Panc1 (cell line): ENCODE measurements around the gene ANKH. TPM values are rescaled to one million over a fixed set of nuclear protein-coding genes. Genes with fewer than 3 reads are reported as not detected.

ENCODE experiments used
- ATAC-seq: fragments of 200-7000 bp; cut with Tn5 transposase; 2 replicates; pipeline ENCODE4 v1.9.1; 2020; ENCODE audit warnings: mild to moderate bottlenecking, moderate library complexity
- BruUV-seq: library from RNA; stranded (reverse); fragments of 400-500 nt; replicated peaks from 2 replicates; lab custom pipeline; 2021; lab: Mats Ljungman, UMichigan
- CTCF ChIA-PET: fragments of 300-600 bp; sonication (Branson Sonifier 250); formaldehyde crosslinking; loops from one replicate; lab custom pipeline; 2022; ENCODE audit warnings: antibody characterized with exemption; lab: Charles Lee
- POLR2A ChIA-PET: fragments of 300-600 bp; sonication (Branson Sonifier 250); formaldehyde crosslinking; loops from one replicate; lab custom pipeline; 2022; ENCODE audit warnings: antibody characterized with exemption; lab: Charles Lee
- DNase-seq: peaks from one replicate; pipeline ENCODE4 v3.0.0-alpha.2; 2010; ENCODE audit warnings: low read depth, low spot score
- H3K27ac ChIP-seq: 2 replicates; pipeline ENCODE4 v1.5.1; 2011; ENCODE audit warnings: mild to moderate bottlenecking, low read length, inconsistent platforms
- H3K27me3 ChIP-seq: fragments of 200-500 bp; sonication (Bioruptor generic); 2 replicates; pipeline ENCODE4 v1.6.0; 2014; ENCODE audit warnings: low read length, inconsistent platforms; ENCODE audit not compliant: control insufficient read depth, insufficient read depth
- H3K36me3 ChIP-seq: fragments of 200-500 bp; sonication (Bioruptor generic); 2 replicates; pipeline ENCODE4 v1.5.1; 2014; ENCODE audit warnings: inconsistent platforms, mild to moderate bottlenecking, low read length, moderate library complexity; ENCODE audit not compliant: control insufficient read depth, insufficient read depth
- H3K4me1 ChIP-seq: 2 replicates; pipeline ENCODE4 v1.5.1; 2011; ENCODE audit warnings: inconsistent platforms, mild to moderate bottlenecking, low read length, moderate library complexity; ENCODE audit not compliant: control insufficient read depth, insufficient read depth
- H3K4me3 ChIP-seq, 2 experiments: 2 replicates each; pipeline ENCODE4 v1.5.1; 2011 to 2012; ENCODE audit warnings: low read depth in 2 of 2, low read length in 2 of 2, mild to moderate bottlenecking in 2 of 2, inconsistent platforms in 1 of 2, moderate library complexity in 1 of 2
- H3K9me3 ChIP-seq: fragments of 200-500 bp; sonication (Bioruptor generic); 2 replicates; pipeline ENCODE4 v1.5.1; 2014; ENCODE audit warnings: low read depth, mild to moderate bottlenecking, inconsistent platforms, low read length, moderate library complexity; ENCODE audit not compliant: control insufficient read depth, insufficient read depth
- CTCF ChIP-seq: fragments of 450-650 bp; IDR thresholded peaks from 2 replicates; pipeline ENCODE4 v1.5.1; 2017; ENCODE audit warnings: mild to moderate bottlenecking
- POLR2AphosphoS5 ChIP-seq: IDR thresholded peaks from 2 replicates; pipeline ENCODE4 v1.6.1; 2012; ENCODE audit warnings: mild to moderate bottlenecking, low read depth, low read length, moderate library complexity
- REST ChIP-seq, 2 experiments: IDR thresholded peaks; 2 replicates each; pipeline ENCODE4 v1.6.1; 2011 to 2012; ENCODE audit warnings: low read depth in 2 of 2, control low read depth in 1 of 2, low read length in 1 of 2, mild to moderate bottlenecking in 1 of 2, moderate library complexity in 1 of 2; ENCODE audit not compliant: insufficient read depth in 1 of 2
- SIN3A ChIP-seq: IDR thresholded peaks from 2 replicates; pipeline ENCODE4 v1.6.1; 2012; ENCODE audit warnings: low read depth, mild to moderate bottlenecking, low read length, moderate library complexity, borderline replicate concordance; ENCODE audit not compliant: insufficient read depth
- TCF7L2 ChIP-seq: IDR thresholded peaks from 2 replicates; pipeline ENCODE4 v1.6.1; 2011; ENCODE audit warnings: mild to moderate bottlenecking, low read depth, low read length, inconsistent platforms
- in situ Hi-C: cut with HindIII; loops from 2 replicates; pipeline ENCODE4 v1.10.0; 2016; ENCODE audit warnings: low sequenced_read_pairs, low pct_unique_long_range_greater_than_20kb
- intact Hi-C: fragments of 100-400 bp; cut with micrococcal nuclease; formaldehyde crosslinking; loops from one replicate; pipeline ENCODE4 v1.10.0; 2022; ENCODE audit not compliant: unreplicated experiment
- total RNA-seq: library from RNA; stranded (reverse); gene quantifications from one replicate; pipeline ENCODE4 v1.2.1, GENCODE V29; 2021; ENCODE audit not compliant: unreplicated experiment

Gene ANKH
- total RNA-seq, 1 experiment from 2014 or later = 11.2 TPM

GRCh38 chr5:14912206-14912605 is 40.6 kb upstream of the ANKH start:
- Histone ChIP-seq H3K4me3 (no peak overlapping the region), H3K9me3 (no peaks in the 10 kb centered on the region), H3K4me1 (no peaks in the 10 kb centered on the region), H3K27ac (no peak overlapping the region), H3K27me3 (peaks cover 2% of the 10 kb centered on the region; the same call in 1 of the 2 replicates), H3K36me3 (no peaks in the 10 kb centered on the region)
- BruUV-seq = no TSS peak
- TF ChIP-seq SIN3A (no peak), POLR2AphosphoS5 (no peak), CTCF (no peak), REST (IDR thresholded peaks at IDR 0.05; ENCODE audit: insufficient read depth in 1 of 2, low read depth in 2 of 2, low read length in 1 of 2) (no peak), TCF7L2 (no peak)
- in situ Hi-C loops = no loop called here
- intact Hi-C loops = no loop called here
- ATAC-seq (no peak), DNase-seq (no peak)
- ChIA-PET POLR2A (no interaction called here), CTCF (no interaction called here)

GRCh38 chr5:14909369-14909768 is 37.8 kb upstream of the ANKH start:
- Histone ChIP-seq H3K4me1 (no peaks in the 10 kb centered on the region), H3K27me3 (peaks cover 12% of the 10 kb centered on the region; the same call in 1 of the 2 replicates), H3K9me3 (no peaks in the 10 kb centered on the region), H3K4me3 (no peak overlapping the region), H3K36me3 (no peaks in the 10 kb centered on the region), H3K27ac (no peak overlapping the region)
- BruUV-seq = no TSS peak
- intact Hi-C loops (no loop called here), in situ Hi-C loops (no loop called here)
- ATAC-seq (no peak), DNase-seq (no peak)
- ChIA-PET CTCF (no interaction called here), POLR2A (no interaction called here)
- no peak for TF ChIP-seq POLR2AphosphoS5
- no peak for TF ChIP-seq TCF7L2
- TF ChIP-seq SIN3A = no peak
- TF ChIP-seq REST (IDR thresholded peaks at IDR 0.05; ENCODE audit: insufficient read depth in 1 of 2, low read depth in 2 of 2, low read length in 1 of 2) = no peak
- TF ChIP-seq CTCF = no peak
